Duodenal mucosa (tissue), 2 donors: ENCODE measurements around the gene ALOX15.
A peak's percentile ranks its signal among the peaks of the same experiment; 100 is the strongest.

ENCODE experiments used
- H3K27ac ChIP-seq: one replicate; pipeline ENCODE4 v1.7.0; 2013; ENCODE audit warnings: low read depth, low read length
- H3K27me3 ChIP-seq, 2 donors: one replicate each; pipeline ENCODE4 v1.7.0; 2013; ENCODE audit warnings: low read length in 2 of 2, control low read depth in 1 of 2; ENCODE audit not compliant: insufficient read depth in 2 of 2, control insufficient read depth in 1 of 2
- H3K36me3 ChIP-seq, 2 donors: one replicate each; pipeline ENCODE4 v1.7.0; 2013; ENCODE audit warnings: low read length in 2 of 2, control low read depth in 1 of 2; ENCODE audit not compliant: insufficient read depth in 2 of 2, control insufficient read depth in 1 of 2
- H3K4me1 ChIP-seq, 2 donors: one replicate each; pipeline ENCODE4 v1.7.0; 2013; ENCODE audit warnings: low read length in 2 of 2, control low read depth in 1 of 2; ENCODE audit not compliant: insufficient read depth in 2 of 2, control insufficient read depth in 1 of 2
- H3K4me3 ChIP-seq, 2 donors: one replicate each; pipeline ENCODE4 v1.7.0; 2013; ENCODE audit warnings: low read length in 2 of 2, low read depth in 1 of 2
- H3K9ac ChIP-seq, 2 donors: one replicate each; pipeline ENCODE4 v1.7.0; 2013; ENCODE audit warnings: low read length in 2 of 2, low read depth in 1 of 2
- H3K9me3 ChIP-seq, 2 donors: one replicate each; pipeline ENCODE4 v1.7.0; 2013; ENCODE audit warnings: low read length in 2 of 2, control low read depth in 1 of 2; ENCODE audit not compliant: control insufficient read depth in 1 of 2

Gene ALOX15

GRCh38 chr17:4623249-4623648 is 18.2 kb downstream of the ALOX15 start:
- no peaks in the 10 kb centered on the region for H3K4me1 ChIP-seq
- no peak overlapping the region for H3K9ac ChIP-seq
- H3K27me3 ChIP-seq: no peaks in the 10 kb centered on the region
- H3K27ac ChIP-seq: no peak overlapping the region
- H3K36me3 ChIP-seq: no peaks in the 10 kb centered on the region
- no peak overlapping the region for H3K4me3 ChIP-seq
- H3K9me3 ChIP-seq: no peaks in the 10 kb centered on the region

DNA sequence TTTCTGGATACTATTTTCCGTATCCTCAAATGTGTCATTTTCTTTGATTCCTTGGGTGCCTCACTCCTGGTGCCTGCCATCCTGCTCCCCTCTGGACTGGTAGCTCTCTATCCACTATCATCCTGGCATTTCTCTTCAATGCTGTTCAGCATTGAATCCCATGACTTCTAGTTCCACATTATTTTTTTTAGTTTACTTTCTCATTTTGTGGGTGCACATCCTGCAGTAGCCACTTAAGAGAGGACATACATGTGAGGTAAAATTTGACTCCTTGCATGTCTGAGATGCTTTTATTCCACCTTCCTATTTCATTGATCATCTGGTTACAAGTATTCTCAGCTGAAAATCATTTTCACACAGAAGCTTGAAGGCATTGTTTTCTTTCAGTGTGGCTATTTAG is 19.1 kb downstream of the ALOX15 start:
- no peak overlapping the region for H3K27ac ChIP-seq
- no peaks in the 10 kb centered on the region for H3K4me1 ChIP-seq

DNA sequence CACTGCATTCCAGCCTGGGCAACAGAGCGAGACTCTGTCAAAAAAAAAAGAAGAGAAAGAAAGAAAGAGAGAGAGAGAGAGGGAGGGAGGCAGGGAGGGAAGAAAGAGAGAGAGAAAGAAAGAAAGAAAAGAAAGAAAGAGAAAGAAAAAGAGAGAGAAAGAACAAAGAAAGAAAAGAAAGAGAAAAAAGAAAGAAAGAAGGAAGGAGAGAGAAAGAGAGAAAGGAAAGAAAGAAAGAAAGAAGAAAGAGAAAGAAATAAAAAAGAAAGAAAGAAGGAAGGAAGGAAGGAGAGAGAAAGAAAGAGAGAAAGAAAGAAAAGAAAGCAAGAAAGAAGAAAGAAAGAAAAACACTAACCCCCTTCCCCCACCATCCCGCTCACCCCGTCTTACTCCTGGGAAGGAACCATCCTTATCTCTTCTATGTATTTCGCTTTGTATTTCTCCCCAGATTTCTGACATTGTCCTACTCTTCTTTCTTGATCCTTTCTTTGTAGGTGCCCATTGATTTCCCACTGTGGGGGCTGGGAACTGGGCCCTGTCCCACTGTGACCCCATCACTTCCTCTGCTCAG is 20.9 kb downstream of the ALOX15 start:
- no peaks in the 10 kb centered on the region for H3K27me3 ChIP-seq
- H3K9ac ChIP-seq: no peak overlapping the region
- H3K27ac ChIP-seq: no peak overlapping the region
- H3K9me3 ChIP-seq: no peaks in the 10 kb centered on the region
- no peak overlapping the region for H3K4me3 ChIP-seq
- no peaks in the 10 kb centered on the region for H3K36me3 ChIP-seq
- H3K4me1 ChIP-seq: no peaks in the 10 kb centered on the region

More for the DNA sequence above, 19.1 kb downstream of the ALOX15 start:
- no peaks in the 10 kb centered on the region for H3K36me3 ChIP-seq
- no peak overlapping the region for H3K4me3 ChIP-seq
- H3K9me3 ChIP-seq: no peaks in the 10 kb centered on the region
- no peak overlapping the region for H3K9ac ChIP-seq
- H3K27me3 ChIP-seq: no peaks in the 10 kb centered on the region

GRCh38 chr17:4617590-4618351 is 23.7 kb downstream of the ALOX15 start:
- H3K27ac ChIP-seq: no peak overlapping the region
- no peaks in the 10 kb centered on the region for H3K36me3 ChIP-seq
- H3K4me1 ChIP-seq: no peaks in the 10 kb centered on the region
- no peaks in the 10 kb centered on the region for H3K9me3 ChIP-seq
- no peaks in the 10 kb centered on the region for H3K27me3 ChIP-seq
- H3K9ac ChIP-seq: no peak overlapping the region
- H3K4me3 ChIP-seq: no peak overlapping the region

GRCh38 chr17:4617090-4617489 is 24.4 kb downstream of the ALOX15 start:
- Histone ChIP-seq H3K27ac (no peak overlapping the region), H3K9ac (no peak overlapping the region), H3K4me3 (no peak overlapping the region)

GRCh38 chr17:4616476-4616875 is 25.0 kb downstream of the ALOX15 start:
- H3K4me3 ChIP-seq: no peak overlapping the region
- H3K9ac ChIP-seq: no peak overlapping the region
- H3K27ac ChIP-seq: no peak overlapping the region
- no peaks in the 10 kb centered on the region for H3K4me1 ChIP-seq
- H3K27me3 ChIP-seq: no peaks in the 10 kb centered on the region
- no peaks in the 10 kb centered on the region for H3K9me3 ChIP-seq
- no peaks in the 10 kb centered on the region for H3K36me3 ChIP-seq

More at GRCh38 chr17:4617090-4617489, 24.4 kb downstream of the ALOX15 start:
- H3K9me3 ChIP-seq: no peaks in the 10 kb centered on the region
- no peaks in the 10 kb centered on the region for H3K4me1 ChIP-seq
- no peaks in the 10 kb centered on the region for H3K36me3 ChIP-seq
- no peaks in the 10 kb centered on the region for H3K27me3 ChIP-seq

- H3K9me3 ChIP-seq: no peaks in the 10 kb centered on the region
- no peak overlapping the region for H3K4me3 ChIP-seq
- no peak overlapping the region for H3K9ac ChIP-seq
- H3K4me1 ChIP-seq: peaks cover 14 to 24% of the 10 kb centered on the region in 2 donors
- H3K27me3 ChIP-seq: no peaks in the 10 kb centered on the region
- no peaks in the 10 kb centered on the region for H3K36me3 ChIP-seq
- no peak overlapping the region for H3K27ac ChIP-seq
These were observed 30.8 kb downstream of the ALOX15 start for GRCh38 chr17:4610656-4611055.

GRCh38 chr17:4610162-4610561 is 31.3 kb downstream of the ALOX15 start:
- H3K27ac ChIP-seq: no peak overlapping the region

GRCh38 chr17:4609761-4610160 is 31.7 kb downstream of the ALOX15 start:
- H3K36me3 ChIP-seq: no peaks in the 10 kb centered on the region
- no peak overlapping the region for H3K9ac ChIP-seq
- H3K4me1 ChIP-seq: peaks cover 14 to 28% of the 10 kb centered on the region in 2 donors
- H3K4me3 ChIP-seq: no peak overlapping the region
- H3K27ac ChIP-seq: no peak overlapping the region
- no peaks in the 10 kb centered on the region for H3K27me3 ChIP-seq
- H3K9me3 ChIP-seq: no peaks in the 10 kb centered on the region

More at GRCh38 chr17:4610162-4610561, 31.3 kb downstream of the ALOX15 start:
- Histone ChIP-seq H3K9ac (no peak overlapping the region), H3K9me3 (no peaks in the 10 kb centered on the region), H3K4me3 (no peak overlapping the region), H3K4me1 (peaks cover 14 to 28% of the 10 kb centered on the region in 2 donors), H3K36me3 (no peaks in the 10 kb centered on the region), H3K27me3 (no peaks in the 10 kb centered on the region)

DNA sequence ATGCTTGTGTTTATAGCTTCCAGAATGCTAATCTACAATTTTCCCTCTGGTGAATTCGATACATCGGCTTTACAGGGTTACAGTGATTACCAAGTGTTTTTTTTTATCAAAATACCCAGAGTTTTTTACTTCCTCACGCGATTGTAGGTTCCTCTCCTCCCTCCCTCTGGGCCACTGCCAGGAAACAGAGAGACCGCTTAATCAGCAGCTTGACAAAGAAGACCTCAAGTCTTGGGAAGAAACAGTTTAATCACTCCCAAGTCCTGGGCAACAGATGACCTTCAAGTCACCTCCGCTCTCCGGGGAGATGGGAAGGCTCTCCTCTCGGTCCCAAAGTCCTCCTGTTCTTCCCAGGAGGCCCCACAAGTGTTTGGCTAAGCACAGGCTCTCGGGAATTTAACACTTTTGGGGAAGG is 33.7 kb downstream of the ALOX15 start:
- H3K36me3 ChIP-seq: no peaks in the 10 kb centered on the region
- no peak overlapping the region for H3K9ac ChIP-seq
- H3K4me3 ChIP-seq: peak overlapping the region in 1 of 2 donors; percentile 6
- peak overlapping the region; percentile 47 for H3K27ac ChIP-seq
- H3K4me1 ChIP-seq: peaks cover 14 to 28% of the 10 kb centered on the region in 2 donors
- no peaks in the 10 kb centered on the region for H3K27me3 ChIP-seq
- H3K9me3 ChIP-seq: no peaks in the 10 kb centered on the region
